SK-N-SH (cell line): Measurements from ENCODE around the gene DOK6.

Experiments used
- RCOR1 ChIP-seq: fragments of 150-350 bp; IDR thresholded peaks from 2 replicates; pipeline ENCODE4 v1.6.1; 2017; ENCODE audit warnings: antibody characterized with exemption, low read length
- SMC3 ChIP-seq: IDR thresholded peaks from 2 replicates; pipeline ENCODE4 v1.6.1; 2012; ENCODE audit warnings: low read depth, low read length, improper control_type of control experiment
- TF ChIP-seq, protein P1 (sequence below): fragments of 200-600 bp; sonication (generic); IDR thresholded peaks from 2 replicates; pipeline ENCODE4 v1.6.1; 2017; ENCODE audit warnings: antibody characterized with exemption, mild to moderate bottlenecking, moderate library complexity

DNA sequence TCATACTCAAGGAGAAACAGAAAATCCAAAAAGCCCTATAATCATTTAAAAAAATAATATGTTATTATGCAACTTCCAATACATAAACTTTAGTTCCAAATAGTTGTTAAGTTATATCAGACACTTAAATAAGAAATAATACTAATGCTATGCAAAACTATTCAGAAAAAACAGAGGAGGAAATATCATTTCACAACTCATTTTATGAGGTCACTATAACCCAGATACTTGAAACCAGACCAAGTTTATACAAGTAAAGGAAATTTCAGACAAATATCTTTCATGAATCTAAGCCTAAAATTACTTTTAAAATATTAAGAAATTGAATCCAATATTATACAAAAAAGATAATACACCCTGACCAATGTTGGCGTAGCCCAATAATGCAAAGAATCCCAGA, 286.2 kb downstream of the DOK6 start:
- TF ChIP-seq SMC3 (no peak), RCOR1 (no peak)
- TF ChIP-seq, protein P1, sequence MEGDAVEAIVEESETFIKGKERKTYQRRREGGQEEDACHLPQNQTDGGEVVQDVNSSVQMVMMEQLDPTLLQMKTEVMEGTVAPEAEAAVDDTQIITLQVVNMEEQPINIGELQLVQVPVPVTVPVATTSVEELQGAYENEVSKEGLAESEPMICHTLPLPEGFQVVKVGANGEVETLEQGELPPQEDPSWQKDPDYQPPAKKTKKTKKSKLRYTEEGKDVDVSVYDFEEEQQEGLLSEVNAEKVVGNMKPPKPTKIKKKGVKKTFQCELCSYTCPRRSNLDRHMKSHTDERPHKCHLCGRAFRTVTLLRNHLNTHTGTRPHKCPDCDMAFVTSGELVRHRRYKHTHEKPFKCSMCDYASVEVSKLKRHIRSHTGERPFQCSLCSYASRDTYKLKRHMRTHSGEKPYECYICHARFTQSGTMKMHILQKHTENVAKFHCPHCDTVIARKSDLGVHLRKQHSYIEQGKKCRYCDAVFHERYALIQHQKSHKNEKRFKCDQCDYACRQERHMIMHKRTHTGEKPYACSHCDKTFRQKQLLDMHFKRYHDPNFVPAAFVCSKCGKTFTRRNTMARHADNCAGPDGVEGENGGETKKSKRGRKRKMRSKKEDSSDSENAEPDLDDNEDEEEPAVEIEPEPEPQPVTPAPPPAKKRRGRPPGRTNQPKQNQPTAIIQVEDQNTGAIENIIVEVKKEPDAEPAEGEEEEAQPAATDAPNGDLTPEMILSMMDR: no peak
